ENCODE results near the gene ASAP3. TPM values are rescaled to one million over a fixed set of nuclear protein-coding genes. Genes with fewer than 3 reads are reported as not detected.

ASAP3 gene
- total RNA-seq, 2 experiments from 2014 or later = 0.81 to 1.2 TPM

DNA sequence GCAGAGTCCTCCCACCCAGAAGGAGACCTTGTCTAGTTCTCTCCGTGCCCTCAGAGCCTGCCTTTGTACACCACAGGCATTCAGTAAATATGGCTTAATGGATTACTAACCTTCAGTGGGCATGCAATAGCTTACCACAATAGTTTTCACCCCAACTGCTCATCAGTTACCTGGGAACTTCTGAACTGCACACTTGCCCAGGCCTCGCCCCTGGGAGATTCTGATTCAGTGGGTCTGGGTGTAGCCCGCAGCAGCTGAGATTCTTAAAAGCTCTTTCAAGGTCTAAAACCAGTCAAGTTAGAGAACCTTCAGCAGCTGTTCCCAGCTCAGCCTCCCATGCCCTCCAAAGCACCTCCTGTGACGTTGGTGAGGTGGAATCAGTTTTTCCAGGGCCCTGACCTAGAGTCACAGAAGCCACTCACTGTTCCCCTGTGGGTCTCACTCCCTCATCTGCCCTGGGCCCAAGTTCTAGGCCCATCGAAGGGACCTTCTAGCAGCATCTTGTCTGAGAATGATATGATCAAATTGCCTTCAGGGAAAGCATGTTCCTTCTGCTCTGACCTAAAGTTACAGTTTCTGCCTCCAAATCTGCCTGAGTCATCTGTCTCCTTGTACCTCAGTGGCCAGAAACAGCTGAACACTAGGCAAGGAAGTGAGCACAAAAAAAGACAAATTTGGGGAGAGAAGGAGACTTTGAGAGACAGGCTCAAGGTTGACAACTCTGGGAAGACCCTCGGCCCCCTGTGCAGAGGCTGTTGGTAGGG lies 10.8 kb downstream of the ASAP3 start:
- no peaks in the 10 kb centered on the region for H3K36me3 Mint-ChIP-seq (ENCODE audit: low read depth)
- intact Hi-C loops (cut with DNase I, micrococcal nuclease) = no loop called here
- no peaks in the 10 kb centered on the region for H3K4me1 ChIP-seq (ENCODE audit: insufficient read depth, low read length)
- ChIA-PET CTCF (no interaction called here), POLR2A (no interaction called here)
- peaks cover 0 to 6% of the 10 kb centered on the region in 2 experiments for H3K27me3 ChIP-seq (ENCODE audit: control insufficient read depth in 1 of 2, insufficient read depth in 2 of 2, low read length in 2 of 2)
- no peaks in the 10 kb centered on the region for H3K9me3 ChIP-seq (ENCODE audit: control insufficient read depth in 1 of 2, insufficient read depth in 1 of 2, low read length in 2 of 2)
- H3K9me3 Mint-ChIP-seq = no peaks in the 10 kb centered on the region
- ATAC-seq (ENCODE audit: poor library complexity) = no peak
- no peak overlapping the region for H3K27ac ChIP-seq (ENCODE audit: low read depth in 1 of 2, low read length in 2 of 2)
- H3K27me3 Mint-ChIP-seq = peaks cover 12% of the 10 kb centered on the region
- DNase-seq = no peak
- no peak overlapping the region for H3K27ac Mint-ChIP-seq
- H3K4me3 Mint-ChIP-seq = no peak overlapping the region
- TF ChIP-seq CTCF (IDR thresholded peaks at IDR 0.05) = no peak
- no peak overlapping the region for H3K4me3 ChIP-seq (ENCODE audit: low read length)
- no peaks in the 10 kb centered on the region for H3K4me1 Mint-ChIP-seq (ENCODE audit: low read depth)
- no peaks in the 10 kb centered on the region for H3K36me3 ChIP-seq (ENCODE audit: insufficient read depth, low read length)

DNA sequence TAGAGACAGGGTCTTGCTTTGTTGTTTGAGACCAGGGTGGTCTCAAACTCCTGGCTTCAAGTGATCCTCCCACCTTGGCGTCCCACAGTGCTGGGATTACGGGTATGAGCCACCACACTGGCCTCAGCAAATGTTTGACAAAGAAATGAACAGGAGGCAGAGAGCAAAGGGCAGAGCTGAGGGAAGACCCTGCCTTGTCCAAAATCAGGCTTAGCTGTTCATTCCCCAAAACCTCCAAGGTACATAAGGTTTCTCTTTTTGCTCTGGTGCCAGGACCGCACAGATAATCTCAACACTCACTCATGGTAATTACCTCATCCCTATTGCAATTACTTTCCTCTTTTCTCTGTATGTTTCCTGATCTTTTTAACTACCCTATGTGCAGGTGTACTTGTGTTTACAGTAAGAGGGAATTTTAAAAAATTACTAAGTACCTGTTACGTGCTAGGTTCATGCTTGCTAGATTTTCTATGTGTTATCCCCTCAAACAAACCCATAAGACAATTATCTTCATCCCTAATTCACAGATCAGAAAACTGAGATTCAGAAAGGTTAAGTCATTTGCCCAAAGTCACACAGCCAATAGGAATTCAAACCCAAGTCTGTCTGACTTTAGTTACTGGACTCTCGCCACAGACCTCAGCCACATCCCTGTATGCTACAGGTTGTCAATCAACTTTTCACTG lies 11.5 kb downstream of the ASAP3 start:
- Mint-ChIP-seq H3K4me1 (ENCODE audit: low read depth) (no peaks in the 10 kb centered on the region), H3K36me3 (ENCODE audit: low read depth) (no peaks in the 10 kb centered on the region), H3K9me3 (no peaks in the 10 kb centered on the region), H3K27me3 (peaks cover 9% of the 10 kb centered on the region), H3K27ac (no peak overlapping the region), H3K4me3 (no peak overlapping the region)
- no peaks in the 10 kb centered on the region for H3K9me3 ChIP-seq (ENCODE audit: control insufficient read depth in 1 of 2, insufficient read depth in 1 of 2, low read length in 2 of 2)
- H3K27ac ChIP-seq (ENCODE audit: low read depth in 1 of 2, low read length in 2 of 2) = no peak overlapping the region
- H3K4me1 ChIP-seq (ENCODE audit: insufficient read depth, low read length) = no peaks in the 10 kb centered on the region
- no peak for TF ChIP-seq CTCF (IDR thresholded peaks at IDR 0.05)
- CTCF ChIA-PET = no interaction called here
- H3K27me3 ChIP-seq (ENCODE audit: control insufficient read depth in 1 of 2, insufficient read depth in 2 of 2, low read length in 2 of 2) = peaks cover 0 to 6% of the 10 kb centered on the region in 2 experiments
- POLR2A ChIA-PET = no interaction called here
- no peak for DNase-seq
- no peak for ATAC-seq (ENCODE audit: poor library complexity)
- intact Hi-C loops (cut with DNase I, micrococcal nuclease) = no loop called here
- H3K4me3 ChIP-seq (ENCODE audit: low read length) = no peak overlapping the region
- no peaks in the 10 kb centered on the region for H3K36me3 ChIP-seq (ENCODE audit: insufficient read depth, low read length)

DNA sequence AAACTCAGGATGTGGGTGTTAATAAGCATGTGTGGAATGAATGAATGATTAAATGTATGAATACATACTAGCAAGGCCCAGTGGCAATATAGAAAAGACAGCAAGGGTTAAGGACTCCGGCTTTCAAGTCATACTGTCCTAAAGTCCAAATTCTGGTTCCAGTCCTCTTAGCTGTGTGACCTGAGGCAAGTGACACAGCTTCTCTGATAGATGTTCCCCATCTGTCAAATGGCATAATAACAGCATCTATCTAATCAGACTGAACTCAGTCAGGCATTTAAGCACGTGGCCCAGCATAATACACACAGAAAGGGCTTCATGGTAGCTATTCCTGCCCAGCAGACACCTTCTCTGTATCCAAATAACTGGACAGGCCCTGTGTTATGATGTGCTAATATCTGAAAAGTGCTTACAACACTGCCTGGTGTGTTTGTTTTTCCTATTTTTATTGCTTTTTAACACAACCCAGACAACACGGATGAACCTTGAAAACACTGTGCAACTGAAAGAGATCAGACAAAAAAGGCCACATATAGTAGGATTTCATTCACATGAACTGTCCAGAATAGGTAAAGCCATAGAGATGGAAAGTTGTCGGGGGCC lies 12.4 kb downstream of the ASAP3 start:
- no peaks in the 10 kb centered on the region for H3K36me3 ChIP-seq (ENCODE audit: insufficient read depth, low read length)
- intact Hi-C loops (cut with DNase I, micrococcal nuclease) = no loop called here
- H3K9me3 ChIP-seq (ENCODE audit: control insufficient read depth in 1 of 2, insufficient read depth in 1 of 2, low read length in 2 of 2) = no peaks in the 10 kb centered on the region
- CTCF ChIA-PET = no interaction called here
- Mint-ChIP-seq H3K4me1 (ENCODE audit: low read depth) (no peaks in the 10 kb centered on the region), H3K36me3 (ENCODE audit: low read depth) (no peaks in the 10 kb centered on the region), H3K27ac (no peak overlapping the region), H3K9me3 (no peaks in the 10 kb centered on the region), H3K4me3 (no peak overlapping the region), H3K27me3 (peaks cover 4% of the 10 kb centered on the region)
- no peak for DNase-seq
- peaks cover 0 to 6% of the 10 kb centered on the region in 2 experiments for H3K27me3 ChIP-seq (ENCODE audit: control insufficient read depth in 1 of 2, insufficient read depth in 2 of 2, low read length in 2 of 2)
- H3K4me1 ChIP-seq (ENCODE audit: insufficient read depth, low read length) = no peaks in the 10 kb centered on the region
- ATAC-seq (ENCODE audit: poor library complexity) = no peak
- H3K4me3 ChIP-seq (ENCODE audit: low read length) = no peak overlapping the region
- TF ChIP-seq CTCF (IDR thresholded peaks at IDR 0.05) = no peak
- no peak overlapping the region for H3K27ac ChIP-seq (ENCODE audit: low read depth in 1 of 2, low read length in 2 of 2)
- POLR2A ChIA-PET = no interaction called here

All from CD4-positive, alpha-beta T cell (primary cell).